ENCODE measurements around the gene SLCO1B3.

DNA sequence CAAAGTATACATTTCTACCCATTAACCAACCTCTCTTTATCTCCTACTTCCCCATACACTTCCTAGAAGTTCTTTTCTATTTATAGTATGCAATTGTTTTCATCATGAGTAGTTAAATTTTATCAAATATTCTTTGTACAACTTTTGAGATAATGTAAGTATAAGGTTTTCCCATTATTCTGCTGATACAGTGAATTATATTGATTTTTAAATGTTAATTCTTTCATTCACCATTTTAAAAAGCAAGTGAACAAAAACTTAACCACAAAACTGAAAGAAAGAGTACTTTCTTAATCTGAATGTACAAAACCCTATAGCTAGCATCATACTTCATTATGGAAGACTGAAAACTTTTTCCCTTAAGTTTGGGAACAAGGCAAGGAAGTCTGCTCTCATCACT is 9.5 kb upstream of the SLCO1B3 start:
- TF ChIP-seq RXRA (IDR thresholded peaks at IDR 0.05; ENCODE audit: insufficient read depth, low read depth, low read length): no peak
- TF ChIP-seq KDM5A (IDR thresholded peaks at IDR 0.05; ENCODE audit: low read length): no peak
- TF ChIP-seq POLR2AphosphoS5 (IDR thresholded peaks at IDR 0.05; ENCODE audit: low read depth, low read length): no peak
- TF ChIP-seq, protein P1, sequence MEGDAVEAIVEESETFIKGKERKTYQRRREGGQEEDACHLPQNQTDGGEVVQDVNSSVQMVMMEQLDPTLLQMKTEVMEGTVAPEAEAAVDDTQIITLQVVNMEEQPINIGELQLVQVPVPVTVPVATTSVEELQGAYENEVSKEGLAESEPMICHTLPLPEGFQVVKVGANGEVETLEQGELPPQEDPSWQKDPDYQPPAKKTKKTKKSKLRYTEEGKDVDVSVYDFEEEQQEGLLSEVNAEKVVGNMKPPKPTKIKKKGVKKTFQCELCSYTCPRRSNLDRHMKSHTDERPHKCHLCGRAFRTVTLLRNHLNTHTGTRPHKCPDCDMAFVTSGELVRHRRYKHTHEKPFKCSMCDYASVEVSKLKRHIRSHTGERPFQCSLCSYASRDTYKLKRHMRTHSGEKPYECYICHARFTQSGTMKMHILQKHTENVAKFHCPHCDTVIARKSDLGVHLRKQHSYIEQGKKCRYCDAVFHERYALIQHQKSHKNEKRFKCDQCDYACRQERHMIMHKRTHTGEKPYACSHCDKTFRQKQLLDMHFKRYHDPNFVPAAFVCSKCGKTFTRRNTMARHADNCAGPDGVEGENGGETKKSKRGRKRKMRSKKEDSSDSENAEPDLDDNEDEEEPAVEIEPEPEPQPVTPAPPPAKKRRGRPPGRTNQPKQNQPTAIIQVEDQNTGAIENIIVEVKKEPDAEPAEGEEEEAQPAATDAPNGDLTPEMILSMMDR (IDR thresholded peaks at IDR 0.05; ENCODE audit: control extremely low read depth in 1 of 3, insufficient read depth in 1 of 3, low read depth in 1 of 3, low read length in 3 of 3): no peak
- no peak for TF ChIP-seq CEBPB (IDR thresholded peaks at IDR 0.05; ENCODE audit: low read depth, low read length)
- TF ChIP-seq POLR2A (IDR thresholded peaks at IDR 0.05; ENCODE audit: control extremely low read depth in 1 of 2, low read depth in 2 of 2, low read length in 2 of 2): no peak
- no peak for TF ChIP-seq CTBP2 (IDR thresholded peaks at IDR 0.05; ENCODE audit: borderline replicate concordance, insufficient read depth, insufficient read length, low read length)
- no peak for TF ChIP-seq EP300 (IDR thresholded peaks at IDR 0.05; ENCODE audit: borderline replicate concordance in 1 of 2, low read depth in 2 of 2, low read length in 2 of 2)
- no peak for TF ChIP-seq HDAC2 (IDR thresholded peaks at IDR 0.05; ENCODE audit: borderline replicate concordance in 1 of 2, low read depth in 2 of 2, low read length in 2 of 2)
- no peak for TF ChIP-seq TEAD4 (IDR thresholded peaks at IDR 0.05; ENCODE audit: low read depth, low read length)
- TF ChIP-seq SUZ12 (IDR thresholded peaks at IDR 0.05; ENCODE audit: low read length): no peak
- TF ChIP-seq, protein P2, sequence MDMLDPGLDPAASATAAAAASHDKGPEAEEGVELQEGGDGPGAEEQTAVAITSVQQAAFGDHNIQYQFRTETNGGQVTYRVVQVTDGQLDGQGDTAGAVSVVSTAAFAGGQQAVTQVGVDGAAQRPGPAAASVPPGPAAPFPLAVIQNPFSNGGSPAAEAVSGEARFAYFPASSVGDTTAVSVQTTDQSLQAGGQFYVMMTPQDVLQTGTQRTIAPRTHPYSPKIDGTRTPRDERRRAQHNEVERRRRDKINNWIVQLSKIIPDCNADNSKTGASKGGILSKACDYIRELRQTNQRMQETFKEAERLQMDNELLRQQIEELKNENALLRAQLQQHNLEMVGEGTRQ (IDR thresholded peaks at IDR 0.05; ENCODE audit: low read length): no peak
- no peak for TF ChIP-seq MAFK (IDR thresholded peaks at IDR 0.05; ENCODE audit: low read depth, low read length)
- no peak for TF ChIP-seq YY1 (IDR thresholded peaks at IDR 0.05; ENCODE audit: low read depth, low read length)

All from H1 (cell line).